WTC11 (cell line): ENCODE measurements around the gene NEO1. TPM values are rescaled to one million over a fixed set of nuclear protein-coding genes. Genes with fewer than 3 reads are reported as not detected.

Source experiments
- ATAC-seq: fragments of 200-7000 bp; cut with Tn5 transposase; 2 replicates; pipeline ENCODE4 v1.10.0; 2021; ENCODE audit warnings: mild to moderate bottlenecking, moderate library complexity
- CTCF ChIA-PET: fragments of 300-600 bp; sonication (Branson Sonifier 250); formaldehyde crosslinking; loops from one replicate; lab custom pipeline; 2021; ENCODE audit warnings: antibody characterized with exemption; lab: Charles Lee
- POLR2A ChIA-PET: fragments of 350-600 bp; sonication (Branson Sonifier 250); formaldehyde crosslinking; loops from one replicate; lab custom pipeline; 2021; ENCODE audit warnings: antibody characterized with exemption; lab: Charles Lee
- DNase-seq: peaks from one replicate; pipeline ENCODE4 v3.0.0; 2021; ENCODE audit warnings: low spot score
- H3K27ac Mint-ChIP-seq: 2 replicates; pipeline ENCODE4 v1.8.0; 2021; ENCODE audit warnings: mixed read lengths
- H3K27me3 Mint-ChIP-seq: 2 replicates; pipeline ENCODE4 v1.8.0; 2021; ENCODE audit warnings: low read depth, mild to moderate bottlenecking, moderate library complexity, mixed read lengths
- H3K36me3 Mint-ChIP-seq: 2 replicates; pipeline ENCODE4 v1.8.0; 2021; ENCODE audit warnings: mixed read lengths
- H3K4me1 Mint-ChIP-seq: 2 replicates; pipeline ENCODE4 v1.8.0; 2022; ENCODE audit warnings: mixed read lengths
- H3K4me3 Mint-ChIP-seq: 2 replicates; pipeline ENCODE4 v1.8.0; 2021; ENCODE audit warnings: mild to moderate bottlenecking, moderate library complexity, mixed read lengths
- H3K9me3 Mint-ChIP-seq: 2 replicates; pipeline ENCODE4 v1.8.0; 2021; ENCODE audit warnings: mixed read lengths
- ARID4B ChIP-seq: sonication (generic); formaldehyde crosslinking; IDR thresholded peaks from 2 replicates; pipeline ENCODE4 v1.8.0; 2023; ENCODE audit warnings: missing genetic modification reagents, mild to moderate bottlenecking, borderline replicate concordance
- ATF3 ChIP-seq: sonication (generic); formaldehyde crosslinking; conservative IDR thresholded peaks from 2 replicates; pipeline ENCODE4 v1.8.1; 2022; ENCODE audit warnings: mild to moderate bottlenecking, missing genetic modification reagents
- CTCF ChIP-seq: fragments of 200-600 bp; IDR thresholded peaks from 2 replicates; pipeline ENCODE4 v1.8.0; 2022; ENCODE audit warnings: antibody characterized with exemption
- E2F1 ChIP-seq: sonication (generic); formaldehyde crosslinking; IDR thresholded peaks from 2 replicates; pipeline ENCODE4 v1.8.0; 2022; ENCODE audit warnings: mild to moderate bottlenecking, missing genetic modification reagents
- E2F5 ChIP-seq: sonication (generic); formaldehyde crosslinking; IDR thresholded peaks from 2 replicates; pipeline ENCODE4 v1.8.1; 2022; ENCODE audit warnings: mild to moderate bottlenecking, moderate library complexity, missing genetic modification reagents
- FOXP4 ChIP-seq: sonication (generic); formaldehyde crosslinking; IDR thresholded peaks from 2 replicates; pipeline ENCODE4 v1.8.0; 2022; ENCODE audit warnings: mild to moderate bottlenecking, missing genetic modification reagents
- GTF2I ChIP-seq: fragments of 250-450 bp; sonication (Bioruptor Pico); conservative IDR thresholded peaks from 2 replicates; pipeline ENCODE4 v1.4.0; 2021; ENCODE audit warnings: mild to moderate bottlenecking
- IRF1 ChIP-seq: sonication (generic); formaldehyde crosslinking; IDR thresholded peaks from 2 replicates; pipeline ENCODE4 v1.8.0; 2023; ENCODE audit warnings: missing genetic modification reagents
- JAZF1 ChIP-seq: fragments of 250-450 bp; sonication (Bioruptor Pico); IDR thresholded peaks from 2 replicates; pipeline ENCODE4 v1.9.0; 2021; ENCODE audit warnings: moderate library complexity, mild to moderate bottlenecking, inconsistent platforms
- KAT7 ChIP-seq: sonication (generic); formaldehyde crosslinking; IDR thresholded peaks from 2 replicates; pipeline ENCODE4 v1.8.1; 2023; ENCODE audit warnings: missing genetic modification reagents, mild to moderate bottlenecking, borderline replicate concordance
- NR3C1 ChIP-seq: sonication (generic); formaldehyde crosslinking; conservative IDR thresholded peaks from 2 replicates; pipeline ENCODE4 v1.8.1; 2023; ENCODE audit warnings: low read depth, mild to moderate bottlenecking, missing genetic modification reagents
- TCF7 ChIP-seq: sonication (generic); formaldehyde crosslinking; IDR thresholded peaks from 2 replicates; pipeline ENCODE4 v1.8.0; 2022; ENCODE audit warnings: mild to moderate bottlenecking, low read depth, missing genetic modification reagents, moderate library complexity
- total RNA-seq: library from RNA; stranded (reverse); gene quantifications from 3 replicates; pipeline ENCODE4 v1.2.3, GENCODE V29; 2021

The NEO1 gene
- total RNA-seq, 1 experiment from 2014 or later = 37.1 TPM

- TF ChIP-seq ATF3 (CRISPR knock-in tag) (no peak), FOXP4 (CRISPR knock-in tag) (no peak), CTCF (peak; percentile 59; the same call in 1 of the 2 replicates), E2F5 (CRISPR knock-in tag) (no peak), IRF1 (CRISPR knock-in tag) (no peak), TCF7 (CRISPR knock-in tag) (no peak)
- DNase-seq = peak; percentile 51
- Mint-ChIP-seq H3K4me3 (no peak overlapping the region), H3K36me3 (no peaks in the 10 kb centered on the region), H3K9me3 (no peaks in the 10 kb centered on the region), H3K27ac (peak overlapping the region; percentile 86), H3K4me1 (no peaks in the 10 kb centered on the region; the same call in 1 of the 2 replicates), H3K27me3 (no peaks in the 10 kb centered on the region)
- CTCF ChIA-PET = interaction anchor here (0.7 to 1.2 kb wide), 2 partner anchors 19 to 29 kb away, joined by 3 to 4 read pairs; no protein-coding TSS in a partner anchor
- POLR2A ChIA-PET = no interaction called here
- peak; percentile 95 for ATAC-seq
Measured at GRCh38 chr15:73127302-73127936, 75.2 kb downstream of the NEO1 start.

- Mint-ChIP-seq H3K9me3 (no peaks in the 10 kb centered on the region), H3K27me3 (no peaks in the 10 kb centered on the region), H3K4me3 (no peak overlapping the region), H3K27ac (no peak overlapping the region), H3K36me3 (no peaks in the 10 kb centered on the region; the same call in 1 of the 2 replicates), H3K4me1 (no peaks in the 10 kb centered on the region; the same call in 1 of the 2 replicates)
- no peak for DNase-seq
- ChIA-PET POLR2A (no interaction called here), CTCF (interaction anchor here (1.3 kb wide), 1 partner anchor 19 kb away, joined by 3 read pairs; no protein-coding TSS in a partner anchor)
- TF ChIP-seq ARID4B (no peak), KAT7 (CRISPR knock-in tag) (no peak), E2F1 (CRISPR knock-in tag) (no peak), GTF2I (CRISPR knock-in tag) (no peak), NR3C1 (CRISPR knock-in tag) (no peak), JAZF1 (CRISPR knock-in tag) (no peak)
- ATAC-seq = no peak
Measured at GRCh38 chr15:73130830-73131229, 78.6 kb downstream of the NEO1 start.
